SK-N-SH (cell line): ENCODE results near the gene CHCHD3. TPM values are rescaled to one million over a fixed set of nuclear protein-coding genes. Genes with fewer than 3 reads are reported as not detected.

ENCODE experiments used
- CTCF ChIA-PET: fragments of 300-600, 350-600 bp; formaldehyde crosslinking; extraction: SDS; loops from one replicate; lab custom pipeline; 2021; lab: Yijun Ruan, JAX
- POLR2A ChIA-PET: fragments of 350-600 bp; sonication (Branson Sonifier 250); formaldehyde crosslinking; extraction: SDS; loops from one replicate; lab custom pipeline; 2020; ENCODE audit warnings: antibody characterized with exemption, inconsistent platforms; lab: Yijun Ruan, JAX
- DNase-seq: peaks from one replicate; pipeline ENCODE4 v3.0.0; 2012
- H2AFZ ChIP-seq: fragments of 200-600 bp; sonication (generic); 2 replicates; pipeline ENCODE4 v1.8.1; 2016; ENCODE audit warnings: antibody characterized with exemption, mild to moderate bottlenecking, low read depth
- H3F3A ChIP-seq: fragments of 200-600 bp; sonication (generic); replicated peaks from 2 replicates; pipeline ENCODE3; 2016; ENCODE audit warnings: antibody characterized with exemption, mild to moderate bottlenecking; ENCODE audit not compliant: insufficient read depth
- H3K27ac ChIP-seq, 2 experiments: fragments of 200-500 bp in 1 of 2; fragments of 200-600 bp in 1 of 2; sonication (Bioruptor generic) in 1 of 2; sonication (generic), shearing (Covaris generic) in 1 of 2; 2 replicates each; pipeline versions ENCODE4 v1.5.1 to v1.6.1; 2014 to 2016; ENCODE audit warnings: low read depth in 2 of 2, inconsistent platforms in 1 of 2, low read length in 1 of 2, mild to moderate bottlenecking in 1 of 2, mixed read lengths in 1 of 2
- H3K27me3 ChIP-seq: fragments of 200-600 bp; sonication (generic), shearing (Covaris generic); 2 replicates; pipeline ENCODE4 v1.6.1; 2016; ENCODE audit warnings: mixed run types; ENCODE audit not compliant: insufficient read depth
- H3K36me3 ChIP-seq, 2 experiments: fragments of 200-500 bp in 1 of 2; fragments of 200-600 bp in 1 of 2; sonication (Bioruptor generic) in 1 of 2; sonication (generic) in 1 of 2; replicated peaks in 1 of 2; 2 replicates each; pipeline versions ENCODE3 to v1.5.1; 2014 to 2016; ENCODE audit warnings: low read length in 1 of 2, mild to moderate bottlenecking in 1 of 2; ENCODE audit not compliant: insufficient read depth in 2 of 2, control insufficient read depth in 1 of 2
- H3K4me1 ChIP-seq, 2 experiments: fragments of 200-500 bp in 1 of 2; fragments of 200-600 bp in 1 of 2; sonication (Bioruptor generic) in 1 of 2; sonication (generic), shearing (Covaris generic) in 1 of 2; 2 replicates each; pipeline versions ENCODE4 v1.5.1 to v1.6.1; 2014 to 2016; ENCODE audit warnings: low read depth in 1 of 2, low read length in 1 of 2, mixed run types in 1 of 2; ENCODE audit not compliant: insufficient read depth in 2 of 2, control insufficient read depth in 1 of 2
- H3K4me2 ChIP-seq: fragments of 200-600 bp; sonication (generic), shearing (Covaris generic); 2 replicates; pipeline ENCODE4 v1.6.1; 2017; ENCODE audit warnings: mixed run types
- H3K4me3 ChIP-seq, 2 experiments: fragments of 200-500 bp in 1 of 2; fragments of 200-600 bp in 1 of 2; sonication (Bioruptor generic) in 1 of 2; sonication (generic), shearing (Covaris generic) in 1 of 2; 2 replicates each; pipeline versions ENCODE4 v1.5.1 to v1.8.1; 2014 to 2016; ENCODE audit warnings: low read depth in 2 of 2, inconsistent platforms in 1 of 2, low read length in 1 of 2, mild to moderate bottlenecking in 1 of 2, mixed read lengths in 1 of 2, moderate library complexity in 1 of 2
- H3K79me2 ChIP-seq: fragments of 200-600 bp; sonication (generic); 2 replicates; pipeline ENCODE4 v1.8.1; 2017; ENCODE audit warnings: mild to moderate bottlenecking; ENCODE audit not compliant: insufficient read depth
- H3K9ac ChIP-seq: fragments of 200-600 bp; sonication (generic); 2 replicates; pipeline ENCODE4 v1.6.1; 2017; ENCODE audit warnings: mixed run types
- H3K9me2 ChIP-seq: fragments of 200-600 bp; sonication (generic); 2 replicates; pipeline ENCODE4 v1.6.1; 2017; ENCODE audit warnings: mixed run types
- H3K9me3 ChIP-seq: fragments of 200-600 bp; sonication (generic); 2 replicates; pipeline ENCODE4 v1.6.1; 2017; ENCODE audit warnings: mixed run types, mild to moderate bottlenecking, moderate library complexity
- H4K20me1 ChIP-seq: fragments of 200-600 bp; sonication (generic); 2 replicates; pipeline ENCODE4 v1.6.1; 2017; ENCODE audit warnings: mild to moderate bottlenecking, mixed run types; ENCODE audit not compliant: insufficient read depth
- CHD2 ChIP-seq: fragments of 150-350 bp; IDR thresholded peaks from 2 replicates; pipeline ENCODE4 v1.6.1; 2018; ENCODE audit warnings: low read length; ENCODE audit not compliant: partially characterized antibody
- EP300 ChIP-seq, 2 experiments: IDR thresholded peaks; 2 replicates each; pipeline versions ENCODE4 v1.4.0 to v1.6.1; 2012; ENCODE audit warnings: borderline replicate concordance in 1 of 2, low read depth in 1 of 2, low read length in 1 of 2
- FOXJ3 ChIP-seq: sonication (generic); formaldehyde crosslinking; IDR thresholded peaks from 2 replicates; pipeline ENCODE4 v1.5.1; 2020; ENCODE audit warnings: mild to moderate bottlenecking, missing genetic modification reagents
- FOXM1 ChIP-seq: IDR thresholded peaks from 2 replicates; pipeline ENCODE4 v1.4.0; 2012; ENCODE audit warnings: low read depth, mild to moderate bottlenecking
- GABPA ChIP-seq: IDR thresholded peaks from 2 replicates; pipeline ENCODE4 v1.4.0; 2012; ENCODE audit warnings: low read depth, mild to moderate bottlenecking
- GATA2 ChIP-seq: sonication (generic); formaldehyde crosslinking; IDR thresholded peaks from 2 replicates; pipeline ENCODE4 v1.5.0; 2020; ENCODE audit warnings: mild to moderate bottlenecking, missing genetic modification reagents
- IRF3 ChIP-seq: fragments of 150-350 bp; IDR thresholded peaks from 2 replicates; pipeline ENCODE4 v1.6.1; 2016; ENCODE audit warnings: mild to moderate bottlenecking, low read depth, low read length
- JUND ChIP-seq: IDR thresholded peaks from 2 replicates; pipeline ENCODE4 v1.4.0; 2012
- MAX ChIP-seq: IDR thresholded peaks from 2 replicates; pipeline ENCODE4 v1.4.0; 2012; ENCODE audit warnings: low read depth
- MXI1 ChIP-seq: IDR thresholded peaks from 2 replicates; pipeline ENCODE4 v1.6.1; 2012; ENCODE audit warnings: mild to moderate bottlenecking, low read depth, low read length, improper control_type of control experiment
- NFIC ChIP-seq: IDR thresholded peaks from 2 replicates; pipeline ENCODE4 v1.4.0; 2012; ENCODE audit warnings: borderline replicate concordance
- PBX3 ChIP-seq: IDR thresholded peaks from 2 replicates; pipeline ENCODE4; 2012
- POLR2AphosphoS5 ChIP-seq: IDR thresholded peaks from 2 replicates; pipeline ENCODE4 v1.6.1; 2012; ENCODE audit warnings: low read depth, low read length
- RAD21 ChIP-seq: IDR thresholded peaks from 2 replicates; pipeline ENCODE4 v1.6.1; 2012; ENCODE audit warnings: mild to moderate bottlenecking, low read length
- RCOR1 ChIP-seq: fragments of 150-350 bp; IDR thresholded peaks from 2 replicates; pipeline ENCODE4 v1.6.1; 2017; ENCODE audit warnings: antibody characterized with exemption, low read length
- RFX5 ChIP-seq: IDR thresholded peaks from 2 replicates; pipeline ENCODE4 v1.6.1; 2012; ENCODE audit warnings: mild to moderate bottlenecking, improper control_type of control experiment, low read length
- SMC3 ChIP-seq: IDR thresholded peaks from 2 replicates; pipeline ENCODE4 v1.6.1; 2012; ENCODE audit warnings: low read depth, low read length, improper control_type of control experiment
- TAF1 ChIP-seq: IDR thresholded peaks from 2 replicates; pipeline ENCODE4 v1.6.1; 2012; ENCODE audit warnings: low read depth, mild to moderate bottlenecking, low read length, moderate library complexity, borderline replicate concordance
- TCF12 ChIP-seq: IDR thresholded peaks from 2 replicates; pipeline ENCODE4 v1.4.0; 2012
- TEAD4 ChIP-seq: IDR thresholded peaks from 2 replicates; pipeline ENCODE4 v1.4.0; 2012; ENCODE audit warnings: mild to moderate bottlenecking, borderline replicate concordance; ENCODE audit not compliant: insufficient read depth
- WGBS: methylation state at CpG from one replicate; pipeline ENCODE4 v1.1.6; 2017; ENCODE audit warnings: low lambda C conversion rate; 5-methylcytosine and 5-hydroxymethylcytosine counted together
- polyA plus RNA-seq, 3 experiments: library from polyadenylated mRNA; depleted of rRNA; stranded (reverse); fragments of >200 nt; gene quantifications; 2 replicates each; pipeline ENCODE4 v1.2.3, GENCODE V29; 2012

CHCHD3 gene
- polyA plus RNA-seq, 1 of the 3 experiments (the other 2 are of a cell fraction), result 97.1 TPM

GRCh38 chr7:133121175-133121844 lies 39.4 kb upstream of the CHCHD3 start:
- DNase-seq, result peak; percentile 71
- Histone ChIP-seq H3F3A (no peaks in the 10 kb centered on the region), H4K20me1 (no peaks in the 10 kb centered on the region), H3K9me3 (no peaks in the 10 kb centered on the region), H3K79me2 (no peaks in the 10 kb centered on the region), H3K9ac (no peak overlapping the region), H3K4me3 (no peak overlapping the region), H3K36me3 (no peaks in the 10 kb centered on the region), H3K9me2 (no peaks in the 10 kb centered on the region), H3K4me1 (peaks cover 0 to 16% of the 10 kb centered on the region in 2 experiments; a peak in 2 of 4 replicates), H3K27me3 (peaks cover 6% of the 10 kb centered on the region; the same call in 1 of the 2 replicates), H2AFZ (no peak overlapping the region), H3K27ac (peak overlapping the region in 1 of 2 experiments; percentile 82; a peak in 2 of 4 replicates), H3K4me2 (no peak overlapping the region)
- POLR2A ChIA-PET, result no interaction called here
- CTCF ChIA-PET, result no interaction called here
- TF ChIP-seq TAF1 (no peak), CHD2 (peak; percentile 80), TCF12 (peak; percentile 76), RAD21 (peak; percentile 39), MXI1 (peak; percentile 78; the same call in 1 of the 2 replicates), PBX3 (peak; percentile 40), FOXJ3 (CRISPR knock-in tag) (peak; percentile 91), SMC3 (peak; percentile 11; the same call in 1 of the 2 replicates), TEAD4 (peak; percentile 75), EP300 (IDR thresholded peaks at IDR 0.05; ENCODE audit: borderline replicate concordance in 1 of 2, low read depth in 1 of 2, low read length in 1 of 2) (peak; percentile 40 to 98; a peak in 2 of 4 replicates), JUND (no peak), NFIC (no peak; the same call in 1 of the 2 replicates), GATA2 (peak; percentile 93), RCOR1 (peak; percentile 97)
- WGBS, result 45% methylated on average over 7 of the region's 7 CpGs

DNA sequence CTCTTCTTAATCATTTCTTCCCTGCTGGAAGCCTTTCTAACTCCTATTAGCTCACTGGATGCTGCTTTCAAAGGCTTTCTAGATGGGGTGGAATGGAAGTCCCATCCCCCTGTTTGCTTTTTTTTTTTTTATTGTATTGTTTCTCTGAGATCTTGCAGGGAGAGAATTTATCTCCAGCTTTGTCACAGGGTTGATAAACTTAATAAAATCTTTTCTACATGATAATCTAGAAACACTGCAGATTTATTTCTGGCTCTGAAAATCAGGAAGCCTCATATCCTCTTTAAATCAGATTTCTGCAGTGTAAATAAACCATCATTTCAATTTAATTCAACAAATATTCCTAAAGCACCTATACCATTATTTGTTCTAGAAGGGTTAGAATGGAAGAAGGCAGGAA lies 37.2 kb upstream of the CHCHD3 start:
- peaks cover 6% of the 10 kb centered on the region; the same call in 1 of the 2 replicates for H3K27me3 ChIP-seq
- H3K27ac ChIP-seq, result peak overlapping the region in 1 of 2 experiments; percentile 64; a peak in 1 of 4 replicates
- no peak for TF ChIP-seq GABPA
- peak; percentile 86 for TF ChIP-seq RCOR1
- TF ChIP-seq TCF12, result peak; percentile 39; the same call in 1 of the 2 replicates
- TF ChIP-seq EP300 (IDR thresholded peaks at IDR 0.05; ENCODE audit: borderline replicate concordance in 1 of 2, low read depth in 1 of 2, low read length in 1 of 2), result peak in 1 of 2 experiments; percentile 92; a peak in 2 of 4 replicates
- no peak for TF ChIP-seq POLR2AphosphoS5
- peak; percentile 70; the same call in 1 of the 2 replicates for TF ChIP-seq FOXJ3 (CRISPR knock-in tag)
- 0 out of 2 replicates have a peak, but pooled peaks have one; percentile 22 for TF ChIP-seq MXI1
- TF ChIP-seq FOXM1, result no peak
- TF ChIP-seq CHD2, result peak; percentile 72
- TF ChIP-seq IRF3, result no peak
- TF ChIP-seq RFX5, result 0 out of 2 replicates have a peak, but pooled peaks have one; percentile 34
- peak; percentile 42; the same call in 1 of the 2 replicates for TF ChIP-seq TEAD4
- no peak for TF ChIP-seq MAX
- peak; percentile 67 for TF ChIP-seq GATA2
- H3K4me2 ChIP-seq, result no peak overlapping the region
- H3F3A ChIP-seq, result no peaks in the 10 kb centered on the region
- no peaks in the 10 kb centered on the region for H3K36me3 ChIP-seq
- H3K79me2 ChIP-seq, result no peaks in the 10 kb centered on the region
- H3K9me2 ChIP-seq, result no peaks in the 10 kb centered on the region
- peak; percentile 44 for DNase-seq
- H3K4me3 ChIP-seq, result no peak overlapping the region
- POLR2A ChIA-PET, result no interaction called here
- no peak overlapping the region for H2AFZ ChIP-seq
- H3K4me1 ChIP-seq, result peaks cover 0 to 15% of the 10 kb centered on the region in 2 experiments; a peak in 2 of 4 replicates
- H4K20me1 ChIP-seq, result no peaks in the 10 kb centered on the region
- H3K9me3 ChIP-seq, result no peaks in the 10 kb centered on the region
- H3K9ac ChIP-seq, result no peak overlapping the region
- CTCF ChIA-PET, result no interaction called here
